Urinary bladder (tissue), 4 donors: ENCODE measurements around the gene LMO4. TPM values are rescaled to one million over a fixed set of nuclear protein-coding genes. Genes with fewer than 3 reads are reported as not detected.
A peak's percentile ranks its signal among the peaks of the same experiment; 100 is the strongest.

Experiments used
- DNase-seq: peaks from one replicate; pipeline ENCODE4 v3.0.0-alpha.2; 2015; ENCODE audit errors: extremely low spot score
- H3K27ac ChIP-seq: one replicate; pipeline ENCODE4 v1.5.1; 2013; ENCODE audit warnings: low read depth, mild to moderate bottlenecking, moderate library complexity
- H3K36me3 ChIP-seq: one replicate; pipeline ENCODE4 v1.6.1; 2013; ENCODE audit warnings: mild to moderate bottlenecking, moderate library complexity; ENCODE audit not compliant: insufficient read depth
- H3K4me1 ChIP-seq: one replicate; pipeline ENCODE4 v1.6.1; 2013; ENCODE audit warnings: mild to moderate bottlenecking, moderate library complexity; ENCODE audit not compliant: insufficient read depth
- H3K4me3 ChIP-seq: one replicate; pipeline ENCODE4 v1.5.1; 2013; ENCODE audit warnings: low read depth, low read length
- WGBS: extraction: QIAGEN DNeasy Blood & Tissue Kit; methylation state at CpG from one replicate; pipeline ENCODE4 v1.1.7; 2013; 5-methylcytosine and 5-hydroxymethylcytosine counted together
- polyA plus RNA-seq: library from polyadenylated mRNA; stranded (reverse); fragments of 200-250 nt; gene quantifications from one replicate; pipeline ENCODE4 v1.2.3, GENCODE V29; 2013
- total RNA-seq: library from RNA; depleted of rRNA; stranded (reverse); fragments of >200 nt; gene quantifications from one replicate; pipeline ENCODE4 v1.2.3, GENCODE V29; 2014
- donor health status: healthy with polysubstance abuse.
- donor health status: healthy.

The LMO4 gene
- 150 TPM for total RNA-seq
- polyA plus RNA-seq, result 89.5 TPM

- Histone ChIP-seq H3K4me3 (peak within 1 kb of the TSS; percentile 96), H3K27ac (peak within 1 kb of the TSS; percentile 98), H3K36me3 (no peaks in the 10 kb centered on the region), H3K4me1 (no peaks in the 10 kb centered on the region)
- under 1% methylated on average over 93 of the region's 93 CpGs for WGBS
- peak; percentile 97 for DNase-seq
These were observed at the start of gene LMO4 for GRCh38 chr1:87328272-87329050. Gene LMO4 (plus strand): TSS chr1:87328880. CDS start chr1:87332016, 3,136 bp downstream.

GRCh38 chr1:87279536-87279875 is 49.2 kb upstream of the LMO4 start:
- Histone ChIP-seq H3K4me1 (no peaks in the 10 kb centered on the region), H3K27ac (no peak overlapping the region), H3K4me3 (no peak overlapping the region), H3K36me3 (no peaks in the 10 kb centered on the region)
- 81% methylated on average over 2 of the region's 2 CpGs for WGBS
- no peak for DNase-seq

DNA sequence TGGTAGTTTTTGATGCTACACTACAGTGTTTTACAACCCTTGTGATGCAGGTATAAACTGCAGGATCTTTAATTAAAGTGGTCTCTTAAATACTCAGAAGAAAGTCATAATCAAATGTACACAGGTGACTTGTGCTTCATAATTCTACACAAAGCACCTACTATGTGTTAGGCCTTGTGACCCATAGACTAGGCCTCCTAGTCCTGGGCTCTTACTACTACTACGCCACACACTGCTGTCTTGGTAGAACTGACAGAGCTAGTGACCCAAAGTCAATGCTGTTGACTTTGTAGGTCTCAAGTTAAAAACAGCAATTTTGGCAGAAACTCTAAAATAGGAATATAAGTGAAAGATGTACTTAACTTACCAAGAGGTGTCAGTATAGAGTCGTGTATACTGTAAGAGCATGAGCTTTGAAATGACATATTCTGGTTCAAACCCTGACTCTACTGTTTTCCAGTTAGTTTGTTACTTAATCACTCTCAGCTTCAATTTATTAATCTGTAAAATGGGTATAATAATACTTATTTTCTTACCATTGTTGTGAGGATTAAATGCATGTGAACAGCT is 48.6 kb upstream of the LMO4 start:
- Histone ChIP-seq H3K36me3 (no peaks in the 10 kb centered on the region), H3K4me3 (no peak overlapping the region), H3K4me1 (no peaks in the 10 kb centered on the region), H3K27ac (no peak overlapping the region)
- DNase-seq, result no peak
- 80% methylated on average over 2 of the region's 2 CpGs for WGBS

- no peaks in the 10 kb centered on the region for H3K36me3 ChIP-seq
- no peak overlapping the region for H3K27ac ChIP-seq
- WGBS, result 75% methylated on average over 13 of the region's 13 CpGs
- DNase-seq, result no peak
- no peaks in the 10 kb centered on the region for H3K4me1 ChIP-seq
- H3K4me3 ChIP-seq, result no peak overlapping the region
These were observed 44.0 kb upstream of the LMO4 start for GRCh38 chr1:87284456-87285240.

DNA sequence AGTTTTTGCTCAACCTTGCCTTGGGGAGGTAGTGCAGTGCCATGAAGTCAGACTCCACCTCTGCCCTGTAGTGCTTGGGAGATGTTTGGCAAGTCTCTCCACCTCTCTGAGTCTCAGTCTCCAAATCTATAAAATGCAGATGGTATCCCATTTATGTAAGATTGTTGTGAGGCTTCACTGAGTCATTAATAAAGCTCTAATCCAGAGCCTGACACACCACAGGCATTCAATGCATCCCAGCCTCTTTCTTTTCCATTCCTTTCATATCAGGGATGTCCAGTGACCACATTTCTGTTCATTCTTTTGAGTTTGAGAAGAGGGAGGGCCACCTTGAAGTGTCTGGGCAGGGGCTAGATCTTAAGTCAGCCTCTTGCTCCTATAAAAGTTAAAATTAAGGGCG is 37.6 kb upstream of the LMO4 start:
- Histone ChIP-seq H3K4me3 (no peak overlapping the region), H3K27ac (no peak overlapping the region), H3K4me1 (no peaks in the 10 kb centered on the region), H3K36me3 (no peaks in the 10 kb centered on the region)
- DNase-seq, result no peak
- WGBS, result 59% methylated on average over 1 of the region's 1 CpG

- 48% methylated on average over 9 of the region's 9 CpGs for WGBS
- H3K27ac ChIP-seq, result no peak overlapping the region
- no peak overlapping the region for H3K4me3 ChIP-seq
- H3K36me3 ChIP-seq, result no peaks in the 10 kb centered on the region
- no peaks in the 10 kb centered on the region for H3K4me1 ChIP-seq
- peak; percentile 48 for DNase-seq
These were observed 35.8 kb upstream of the LMO4 start for GRCh38 chr1:87292684-87293493.

DNA sequence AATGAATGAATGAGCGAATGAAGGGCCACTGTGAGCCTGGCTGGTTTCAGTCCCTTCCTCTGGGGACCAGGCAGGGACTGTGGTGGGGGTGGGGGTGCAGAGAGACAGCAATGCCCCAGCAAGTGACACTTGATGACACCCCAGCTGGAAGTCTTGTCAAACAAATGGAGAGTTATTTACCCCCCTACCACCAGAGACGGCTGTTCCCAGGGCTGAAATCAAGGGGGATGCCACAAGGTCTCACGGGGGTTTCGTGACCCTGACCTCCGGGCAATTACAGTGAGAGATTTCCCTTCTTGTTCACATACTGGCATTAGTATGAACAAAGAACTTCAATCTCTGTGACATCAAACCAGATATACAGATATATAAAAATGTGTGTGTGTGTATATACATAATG is 34.0 kb upstream of the LMO4 start:
- no peaks in the 10 kb centered on the region for H3K4me1 ChIP-seq
- 91% methylated on average over 5 of the region's 5 CpGs for WGBS

GRCh38 chr1:87295445-87296110 is 33.1 kb upstream of the LMO4 start:
- H3K4me1 ChIP-seq, result no peaks in the 10 kb centered on the region
- no peak overlapping the region for H3K4me3 ChIP-seq
- DNase-seq, result no peak
- H3K36me3 ChIP-seq, result no peaks in the 10 kb centered on the region
- H3K27ac ChIP-seq, result no peak overlapping the region
- WGBS, result 76% methylated on average over 11 of the region's 11 CpGs

More for the DNA sequence above, 34.0 kb upstream of the LMO4 start:
- DNase-seq, result no peak
- Histone ChIP-seq H3K36me3 (no peaks in the 10 kb centered on the region), H3K4me3 (no peak overlapping the region), H3K27ac (no peak overlapping the region)

GRCh38 chr1:87296206-87296605 is 32.5 kb upstream of the LMO4 start:
- no peak for DNase-seq
- 94% methylated on average over 6 of the region's 6 CpGs for WGBS
- Histone ChIP-seq H3K4me3 (no peak overlapping the region), H3K4me1 (no peaks in the 10 kb centered on the region), H3K27ac (no peak overlapping the region), H3K36me3 (no peaks in the 10 kb centered on the region)

GRCh38 chr1:87299661-87300060 is 29.0 kb upstream of the LMO4 start:
- WGBS, result 79% methylated on average over 1 of the region's 1 CpG

DNA sequence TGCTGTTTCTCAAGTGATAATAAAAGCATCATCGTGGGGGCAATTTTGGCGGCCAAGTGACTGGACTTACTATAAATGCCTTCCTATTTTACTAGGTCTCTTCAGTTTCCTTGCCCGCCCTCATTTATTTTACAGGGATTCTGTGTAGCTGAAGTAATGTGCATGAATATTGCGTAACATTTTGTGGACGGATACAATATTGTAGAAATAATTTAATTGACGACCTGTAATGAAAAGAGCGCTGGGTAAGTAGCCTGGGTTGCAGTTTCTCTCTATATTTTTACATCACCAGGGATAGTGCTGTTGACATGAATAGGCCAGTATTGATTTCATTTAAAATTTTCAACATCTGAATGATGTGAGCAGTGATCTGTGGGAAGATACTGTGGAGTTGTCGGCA is 28.1 kb upstream of the LMO4 start:
- DNase-seq, result no peak
- 76% methylated on average over 8 of the region's 8 CpGs for WGBS

More at GRCh38 chr1:87299661-87300060, 29.0 kb upstream of the LMO4 start:
- Histone ChIP-seq H3K4me1 (no peaks in the 10 kb centered on the region), H3K27ac (no peak overlapping the region), H3K36me3 (no peaks in the 10 kb centered on the region), H3K4me3 (no peak overlapping the region)
- DNase-seq, result no peak

GRCh38 chr1:87305151-87305550 is 23.5 kb upstream of the LMO4 start:
- Histone ChIP-seq H3K27ac (no peak overlapping the region), H3K4me1 (no peaks in the 10 kb centered on the region), H3K4me3 (no peak overlapping the region), H3K36me3 (no peaks in the 10 kb centered on the region)
- 86% methylated on average over 5 of the region's 5 CpGs for WGBS
- no peak for DNase-seq

More for the DNA sequence above, 28.1 kb upstream of the LMO4 start:
- H3K4me3 ChIP-seq, result no peak overlapping the region
- H3K4me1 ChIP-seq, result no peaks in the 10 kb centered on the region
- no peak overlapping the region for H3K27ac ChIP-seq
- H3K36me3 ChIP-seq, result no peaks in the 10 kb centered on the region

- Histone ChIP-seq H3K4me1 (no peaks in the 10 kb centered on the region), H3K4me3 (no peak overlapping the region), H3K36me3 (no peaks in the 10 kb centered on the region), H3K27ac (no peak overlapping the region)
- no peak for DNase-seq
- 46% methylated on average over 7 of the region's 7 CpGs for WGBS
These were observed 22.9 kb upstream of the LMO4 start for GRCh38 chr1:87305762-87306161.
